ENCODE data around the gene GFM2. TPM values are rescaled to one million over a fixed set of nuclear protein-coding genes. Genes with fewer than 3 reads are reported as not detected.

Gene GFM2
- total RNA-seq = 56.6 TPM

GRCh38 chr5:74766849-74767578 is at the start of gene GFM2, which contains the start of gene NSA2:
TSS of gene GFM2 (minus strand) at chr5:74767117. CDS start at chr5:74763742, 3,375 bp downstream.
TSS of gene NSA2 (plus strand) at chr5:74767249. CDS start at chr5:74767361, 112 bp downstream.

GRCh38 chr5:74684900-74685851 is 81.7 kb downstream of the GFM2 start, which contains the start of gene HEXB:
TSS of gene HEXB (plus strand) at chr5:74685233. CDS start at chr5:74685261, 28 bp downstream.

Other genes starting within 250 kb of the GFM2 start
- 76.3 TPM for gene ENC1, start 126.4 kb downstream of the GFM2 start, total RNA-seq
- 72.8 TPM for gene HEXB, start 81.9 kb downstream of the GFM2 start, total RNA-seq
- gene NSA2, start 132 bp upstream of the GFM2 start, total RNA-seq = 116 TPM
- gene FAM169A, start 99.3 kb upstream of the GFM2 start, total RNA-seq = 92.8 TPM